ENCODE measurements around the gene SMARCA2.

DNA sequence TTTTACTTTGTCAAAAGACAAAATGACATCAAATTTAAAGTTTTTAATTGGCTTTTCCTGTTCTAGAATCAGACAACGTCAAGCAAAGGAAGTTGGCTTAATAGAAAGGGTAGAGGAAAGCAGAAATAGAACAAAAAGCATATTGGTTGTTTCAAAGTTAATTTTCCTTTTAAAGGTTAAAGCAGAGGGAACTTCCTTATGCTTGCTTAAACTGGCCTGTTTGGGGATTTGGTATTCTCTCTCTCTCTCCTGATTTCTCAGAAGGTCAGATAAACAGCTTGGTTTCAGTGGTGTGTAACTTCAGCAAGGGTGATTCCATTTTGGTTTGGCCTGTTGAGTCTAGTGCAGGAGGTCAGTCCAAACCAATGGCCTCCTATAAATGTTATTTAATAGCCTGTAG, 127.1 kb downstream of the SMARCA2 start:
- TF ChIP-seq POLR2AphosphoS5 (IDR thresholded peaks at IDR 0.05; ENCODE audit: low read depth, low read length) (no peak), TAF1 (IDR thresholded peaks at IDR 0.05; ENCODE audit: borderline replicate concordance, insufficient read depth, low read length) (no peak), SIN3A (IDR thresholded peaks at IDR 0.05; ENCODE audit: borderline replicate concordance, insufficient read depth, low read length) (no peak), FOXP2 (optimal IDR thresholded peaks at IDR 0.05; ENCODE audit: borderline replicate concordance, extremely low read depth, extremely low read length, insufficient read depth) (no peak)
- TF ChIP-seq, protein P1, sequence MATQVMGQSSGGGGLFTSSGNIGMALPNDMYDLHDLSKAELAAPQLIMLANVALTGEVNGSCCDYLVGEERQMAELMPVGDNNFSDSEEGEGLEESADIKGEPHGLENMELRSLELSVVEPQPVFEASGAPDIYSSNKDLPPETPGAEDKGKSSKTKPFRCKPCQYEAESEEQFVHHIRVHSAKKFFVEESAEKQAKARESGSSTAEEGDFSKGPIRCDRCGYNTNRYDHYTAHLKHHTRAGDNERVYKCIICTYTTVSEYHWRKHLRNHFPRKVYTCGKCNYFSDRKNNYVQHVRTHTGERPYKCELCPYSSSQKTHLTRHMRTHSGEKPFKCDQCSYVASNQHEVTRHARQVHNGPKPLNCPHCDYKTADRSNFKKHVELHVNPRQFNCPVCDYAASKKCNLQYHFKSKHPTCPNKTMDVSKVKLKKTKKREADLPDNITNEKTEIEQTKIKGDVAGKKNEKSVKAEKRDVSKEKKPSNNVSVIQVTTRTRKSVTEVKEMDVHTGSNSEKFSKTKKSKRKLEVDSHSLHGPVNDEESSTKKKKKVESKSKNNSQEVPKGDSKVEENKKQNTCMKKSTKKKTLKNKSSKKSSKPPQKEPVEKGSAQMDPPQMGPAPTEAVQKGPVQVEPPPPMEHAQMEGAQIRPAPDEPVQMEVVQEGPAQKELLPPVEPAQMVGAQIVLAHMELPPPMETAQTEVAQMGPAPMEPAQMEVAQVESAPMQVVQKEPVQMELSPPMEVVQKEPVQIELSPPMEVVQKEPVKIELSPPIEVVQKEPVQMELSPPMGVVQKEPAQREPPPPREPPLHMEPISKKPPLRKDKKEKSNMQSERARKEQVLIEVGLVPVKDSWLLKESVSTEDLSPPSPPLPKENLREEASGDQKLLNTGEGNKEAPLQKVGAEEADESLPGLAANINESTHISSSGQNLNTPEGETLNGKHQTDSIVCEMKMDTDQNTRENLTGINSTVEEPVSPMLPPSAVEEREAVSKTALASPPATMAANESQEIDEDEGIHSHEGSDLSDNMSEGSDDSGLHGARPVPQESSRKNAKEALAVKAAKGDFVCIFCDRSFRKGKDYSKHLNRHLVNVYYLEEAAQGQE (IDR thresholded peaks at IDR 0.05; ENCODE audit: insufficient read depth in 1 of 2, low read depth in 2 of 2, low read length in 2 of 2), result no peak
